Colon (tissue), 2 donors: ENCODE data around the gene FAM9C.

Experiments
- FAIRE-seq: peaks from 2 replicates; lab custom pipeline; 2012; peaks lifted over from hg19 to GRCh38; lab: Jason Lieb, UNC
- donor health status: control.
- donor health status: control.

FAM9C gene

GRCh38 chrX:13043138-13043537 lies 1.3 kb downstream of the FAM9C start:
- no peak for FAIRE-seq

GRCh38 chrX:13036896-13037295 lies 7.5 kb downstream of the FAM9C start:
- FAIRE-seq: no peak

- peak; percentile 90 for FAIRE-seq
Observed at GRCh38 chrX:13033193-13033592, 11.2 kb downstream of the FAM9C start.

GRCh38 chrX:13029887-13030771 lies 14.3 kb downstream of the FAM9C start:
- FAIRE-seq: no peak

- FAIRE-seq: peak; percentile 85
Observed at GRCh38 chrX:13029637-13029886, 14.9 kb downstream of the FAM9C start.

GRCh38 chrX:13028871-13029636 lies 15.4 kb downstream of the FAM9C start:
- no peak for FAIRE-seq

- no peak for FAIRE-seq
Observed at GRCh38 chrX:13026877-13027652, 17.4 kb downstream of the FAM9C start.

- no peak for FAIRE-seq
Observed at GRCh38 chrX:13024986-13025385, 19.4 kb downstream of the FAM9C start.

- FAIRE-seq: peak; percentile 83
Observed at GRCh38 chrX:13023979-13024378, 20.4 kb downstream of the FAM9C start.

GRCh38 chrX:13023567-13023966 lies 20.9 kb downstream of the FAM9C start:
- no peak for FAIRE-seq

GRCh38 chrX:13022926-13023325 lies 21.5 kb downstream of the FAM9C start:
- no peak for FAIRE-seq

GRCh38 chrX:13016731-13017130 lies 27.7 kb downstream of the FAM9C start:
- FAIRE-seq: peak; percentile 66

GRCh38 chrX:13015536-13016236 lies 28.7 kb downstream of the FAM9C start:
- FAIRE-seq: peak; percentile 75

- FAIRE-seq: no peak
Observed at GRCh38 chrX:13014111-13015096, 30.0 kb downstream of the FAM9C start.

- peak; percentile 38 for FAIRE-seq
Observed at GRCh38 chrX:13013363-13014110, 30.9 kb downstream of the FAM9C start.

- FAIRE-seq: no peak
Observed at GRCh38 chrX:13010546-13010945, 33.9 kb downstream of the FAM9C start.

- no peak for FAIRE-seq
Observed at GRCh38 chrX:13009844-13010243, 34.6 kb downstream of the FAM9C start.

GRCh38 chrX:13009273-13009672 lies 35.1 kb downstream of the FAM9C start:
- FAIRE-seq: no peak

- no peak for FAIRE-seq
Observed at GRCh38 chrX:13008851-13009250, 35.6 kb downstream of the FAM9C start.

GRCh38 chrX:13008189-13008533 lies 36.3 kb downstream of the FAM9C start:
- no peak for FAIRE-seq
